Ectodermal cell (in vitro differentiated cells): ENCODE data around the gene PRKAA2.

Source experiments
- H3K27ac ChIP-seq: 2 replicates; pipeline ENCODE4 v1.7.0; 2013; ENCODE audit warnings: mild to moderate bottlenecking, low read depth, low read length; ENCODE audit not compliant: insufficient read depth, poor library complexity, severe bottlenecking
- H3K27me3 ChIP-seq: 2 replicates; pipeline ENCODE4 v1.7.0; 2013; ENCODE audit warnings: mild to moderate bottlenecking, low read length; ENCODE audit not compliant: insufficient read depth, control insufficient read depth, poor library complexity, severe bottlenecking
- H3K36me3 ChIP-seq: one replicate; pipeline ENCODE4 v1.7.0; 2013; ENCODE audit warnings: low read length; ENCODE audit not compliant: control insufficient read depth, insufficient read depth
- H3K4me1 ChIP-seq: one replicate; pipeline ENCODE4 v1.7.0; 2013; ENCODE audit warnings: low read length; ENCODE audit not compliant: control insufficient read depth, insufficient read depth
- H3K4me3 ChIP-seq: 2 replicates; pipeline ENCODE4 v1.7.0; 2013; ENCODE audit warnings: low read depth, low read length, control low read depth; ENCODE audit not compliant: insufficient read depth
- H3K9me3 ChIP-seq: 2 replicates; pipeline ENCODE4 v1.7.0; 2013; ENCODE audit warnings: mild to moderate bottlenecking, low read length, moderate library complexity; ENCODE audit not compliant: control insufficient read depth
- WGBS, 2 experiments: methylation state at CpG; one replicate each; pipeline ENCODE4 v1.1.7; 2013; ENCODE audit warnings: missing lambda C conversion rate in 2 of 2; 5-methylcytosine and 5-hydroxymethylcytosine counted together

Gene PRKAA2

GRCh38 chr1:56710646-56711045 lies 65.5 kb downstream of the PRKAA2 start:
- Histone ChIP-seq H3K27me3 (no peaks in the 10 kb centered on the region), H3K27ac (no peak overlapping the region), H3K36me3 (peaks cover 11% of the 10 kb centered on the region), H3K4me3 (no peak overlapping the region), H3K9me3 (no peaks in the 10 kb centered on the region), H3K4me1 (no peaks in the 10 kb centered on the region)

- WGBS, 2 experiments, result 100% methylated on average over 1 of the region's 1 CpG
- H3K9me3 ChIP-seq, result no peaks in the 10 kb centered on the region
- no peaks in the 10 kb centered on the region for H3K4me1 ChIP-seq
- H3K27ac ChIP-seq, result no peak overlapping the region
- no peaks in the 10 kb centered on the region for H3K27me3 ChIP-seq
- H3K4me3 ChIP-seq, result no peak overlapping the region
- peaks cover 5% of the 10 kb centered on the region for H3K36me3 ChIP-seq
These were observed 67.0 kb downstream of the PRKAA2 start for GRCh38 chr1:56712150-56712549.

- WGBS, 2 experiments, result 92 to 100% methylated on average over 1 of the region's 1 CpG
- no peak overlapping the region for H3K4me3 ChIP-seq
- H3K4me1 ChIP-seq, result no peaks in the 10 kb centered on the region
- H3K9me3 ChIP-seq, result no peaks in the 10 kb centered on the region
- H3K36me3 ChIP-seq, result no peaks in the 10 kb centered on the region
- no peak overlapping the region for H3K27ac ChIP-seq
- H3K27me3 ChIP-seq, result no peaks in the 10 kb centered on the region
These were observed 68.0 kb downstream of the PRKAA2 start for GRCh38 chr1:56713112-56713511.

- H3K36me3 ChIP-seq, result no peaks in the 10 kb centered on the region
- H3K4me3 ChIP-seq, result no peak overlapping the region
- no peaks in the 10 kb centered on the region for H3K4me1 ChIP-seq
- no peaks in the 10 kb centered on the region for H3K9me3 ChIP-seq
- WGBS, 2 experiments, result 100% methylated on average over 1 of the region's 1 CpG; no CpG with 5 or more reads in 1 of the 2 experiments
- no peaks in the 10 kb centered on the region for H3K27me3 ChIP-seq
- H3K27ac ChIP-seq, result no peak overlapping the region
These were observed 70.0 kb downstream of the PRKAA2 start for GRCh38 chr1:56715156-56715555.

GRCh38 chr1:56719171-56719570 lies 74.1 kb downstream of the PRKAA2 start:
- no peaks in the 10 kb centered on the region for H3K27me3 ChIP-seq
- no peak overlapping the region for H3K27ac ChIP-seq
- no peaks in the 10 kb centered on the region for H3K4me1 ChIP-seq
- 78 to 82% methylated on average over 1 of the region's 1 CpG for WGBS, 2 experiments
- no peak overlapping the region for H3K4me3 ChIP-seq
- no peaks in the 10 kb centered on the region for H3K9me3 ChIP-seq
- no peaks in the 10 kb centered on the region for H3K36me3 ChIP-seq

- Histone ChIP-seq H3K4me1 (no peaks in the 10 kb centered on the region), H3K4me3 (no peak overlapping the region), H3K27ac (no peak overlapping the region), H3K27me3 (no peaks in the 10 kb centered on the region), H3K9me3 (no peaks in the 10 kb centered on the region), H3K36me3 (no peaks in the 10 kb centered on the region)
These were observed 81.6 kb downstream of the PRKAA2 start for GRCh38 chr1:56726706-56727105.

GRCh38 chr1:56728964-56729363 lies 83.8 kb downstream of the PRKAA2 start:
- H3K9me3 ChIP-seq, result no peaks in the 10 kb centered on the region
- no peak overlapping the region for H3K4me3 ChIP-seq
- WGBS, 2 experiments, result 72 to 73% methylated on average over 2 of the region's 2 CpGs
- no peaks in the 10 kb centered on the region for H3K4me1 ChIP-seq
- no peaks in the 10 kb centered on the region for H3K27me3 ChIP-seq
- H3K36me3 ChIP-seq, result no peaks in the 10 kb centered on the region
- H3K27ac ChIP-seq, result no peak overlapping the region

GRCh38 chr1:56745231-56745630 lies 100.1 kb downstream of the PRKAA2 start:
- Histone ChIP-seq H3K4me3 (no peak overlapping the region), H3K27me3 (no peaks in the 10 kb centered on the region)
- 94 to 95% methylated on average over 3 of the region's 3 CpGs for WGBS, 2 experiments

GRCh38 chr1:56754708-56755479 lies 109.8 kb downstream of the PRKAA2 start:
- Histone ChIP-seq H3K9me3 (no peaks in the 10 kb centered on the region), H3K36me3 (no peaks in the 10 kb centered on the region), H3K27me3 (no peaks in the 10 kb centered on the region), H3K4me1 (no peaks in the 10 kb centered on the region), H3K27ac (no peak overlapping the region), H3K4me3 (no peak overlapping the region)
- WGBS, 2 experiments, result 80 to 92% methylated on average over 1 of the region's 1 CpG

More at GRCh38 chr1:56745231-56745630, 100.1 kb downstream of the PRKAA2 start:
- Histone ChIP-seq H3K27ac (no peak overlapping the region), H3K36me3 (no peaks in the 10 kb centered on the region), H3K9me3 (no peaks in the 10 kb centered on the region), H3K4me1 (no peaks in the 10 kb centered on the region)

GRCh38 chr1:56755911-56756310 lies 110.8 kb downstream of the PRKAA2 start:
- WGBS, 2 experiments, result 94 to 98% methylated on average over 2 of the region's 2 CpGs
- no peaks in the 10 kb centered on the region for H3K36me3 ChIP-seq
- no peaks in the 10 kb centered on the region for H3K4me1 ChIP-seq
- H3K9me3 ChIP-seq, result no peaks in the 10 kb centered on the region
- no peak overlapping the region for H3K4me3 ChIP-seq
- no peaks in the 10 kb centered on the region for H3K27me3 ChIP-seq
- H3K27ac ChIP-seq, result no peak overlapping the region

GRCh38 chr1:56758135-56758534 lies 113.0 kb downstream of the PRKAA2 start:
- H3K4me3 ChIP-seq, result no peak overlapping the region
- no peaks in the 10 kb centered on the region for H3K4me1 ChIP-seq
- peaks cover 3% of the 10 kb centered on the region for H3K27me3 ChIP-seq
- H3K27ac ChIP-seq, result no peak overlapping the region
- no peaks in the 10 kb centered on the region for H3K36me3 ChIP-seq
- H3K9me3 ChIP-seq, result no peaks in the 10 kb centered on the region
